HG03139 (cell line): ENCODE measurements around the gene KRTAP24-1.

ENCODE experiments used
- ATAC-seq: cut with Tn5 transposase; IDR thresholded peaks from one replicate; pipeline ENCODE4 v1.9.1; 2021; ENCODE audit not compliant: unreplicated experiment

The KRTAP24-1 gene

DNA sequence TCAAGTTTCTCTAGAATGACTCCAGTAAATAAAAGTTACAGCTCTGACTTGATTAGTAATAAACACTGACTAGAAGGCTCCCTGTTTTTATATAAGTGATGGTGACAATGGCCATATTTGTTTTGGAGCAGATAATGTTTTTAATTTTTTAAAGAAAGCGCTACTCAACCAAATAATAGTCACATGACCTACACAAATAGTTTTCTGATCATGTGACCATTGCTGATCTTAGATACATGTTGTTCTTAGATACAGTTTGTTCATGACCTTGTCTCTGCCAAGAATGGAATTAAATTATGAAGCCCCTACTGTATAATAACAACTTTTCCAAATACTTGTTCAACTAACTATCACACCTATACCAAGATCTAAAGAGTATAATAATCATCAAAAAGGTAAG is 44.6 kb downstream of the KRTAP24-1 start:
- ATAC-seq = no peak

DNA sequence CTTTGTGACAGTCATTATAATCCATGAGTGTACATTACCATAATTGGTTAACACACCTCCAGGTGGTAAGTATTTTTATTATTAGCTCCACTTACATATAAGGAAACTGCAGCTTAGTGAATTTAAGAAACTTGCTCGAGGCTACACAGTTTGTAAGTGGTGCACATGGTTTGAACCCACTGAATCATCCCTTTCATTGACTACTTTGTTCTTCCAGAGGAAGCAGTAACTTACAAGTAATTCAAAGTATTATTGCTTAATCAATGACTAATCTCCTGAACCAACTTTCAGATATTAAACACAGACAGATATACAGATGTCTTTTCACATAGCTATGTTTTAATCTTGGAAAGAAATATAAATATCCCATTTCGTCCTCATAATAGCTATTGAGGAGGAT is 48.1 kb downstream of the KRTAP24-1 start:
- ATAC-seq = no peak

DNA sequence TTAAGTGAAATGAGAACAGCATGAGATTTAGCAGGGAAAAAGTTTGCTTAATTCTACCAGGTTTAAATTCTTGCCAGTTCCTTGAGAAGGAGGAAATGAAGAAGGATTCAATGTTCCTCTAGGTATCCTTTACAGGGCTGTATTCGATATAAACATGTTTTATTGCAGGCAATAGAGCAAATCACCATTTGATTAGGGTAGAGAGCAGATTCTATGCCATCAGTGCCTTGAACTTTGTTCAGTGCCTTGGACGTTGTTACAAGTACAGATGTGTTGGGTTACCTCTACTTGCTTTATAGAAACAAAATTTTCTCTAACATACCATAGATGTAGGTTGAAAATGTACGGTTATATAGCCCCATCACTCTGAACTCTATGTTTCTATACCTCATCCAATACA is 48.7 kb downstream of the KRTAP24-1 start:
- no peak for ATAC-seq

GRCh38 chr21:30233228-30234020 is 49.3 kb downstream of the KRTAP24-1 start:
- no peak for ATAC-seq

DNA sequence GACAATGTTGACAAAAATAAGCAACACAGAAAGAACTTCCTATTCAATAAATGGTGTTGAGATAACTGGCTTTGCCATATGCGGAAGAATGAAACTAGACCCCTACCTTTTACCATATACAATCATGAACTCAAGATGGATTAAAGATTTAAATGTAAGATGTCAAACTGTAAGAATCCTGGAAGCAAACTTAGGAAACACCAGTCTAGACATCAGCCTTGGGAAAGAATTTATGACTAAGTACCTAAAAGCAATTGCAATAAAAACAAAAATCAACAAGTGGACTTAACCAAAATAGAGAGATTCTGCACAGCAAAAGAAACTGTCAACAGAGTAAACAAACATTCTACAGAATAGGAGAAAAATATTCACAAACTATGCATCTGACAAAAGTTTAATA is 50.7 kb downstream of the KRTAP24-1 start:
- no peak for ATAC-seq
